HG03354 (cell line): ENCODE results near the gene CHRD.

Experiments used
- ATAC-seq: cut with Tn5 transposase; IDR thresholded peaks from one replicate; pipeline ENCODE4 v1.9.1; 2021; ENCODE audit warnings: mild to moderate bottlenecking; ENCODE audit not compliant: unreplicated experiment, poor library complexity, severe bottlenecking

CHRD gene

GRCh38 chr3:184380185-184380626 is 352 bp downstream of the CHRD start:
- ATAC-seq = no peak

GRCh38 chr3:184380627-184381260 is 890 bp downstream of the CHRD start:
- ATAC-seq = no peak

DNA sequence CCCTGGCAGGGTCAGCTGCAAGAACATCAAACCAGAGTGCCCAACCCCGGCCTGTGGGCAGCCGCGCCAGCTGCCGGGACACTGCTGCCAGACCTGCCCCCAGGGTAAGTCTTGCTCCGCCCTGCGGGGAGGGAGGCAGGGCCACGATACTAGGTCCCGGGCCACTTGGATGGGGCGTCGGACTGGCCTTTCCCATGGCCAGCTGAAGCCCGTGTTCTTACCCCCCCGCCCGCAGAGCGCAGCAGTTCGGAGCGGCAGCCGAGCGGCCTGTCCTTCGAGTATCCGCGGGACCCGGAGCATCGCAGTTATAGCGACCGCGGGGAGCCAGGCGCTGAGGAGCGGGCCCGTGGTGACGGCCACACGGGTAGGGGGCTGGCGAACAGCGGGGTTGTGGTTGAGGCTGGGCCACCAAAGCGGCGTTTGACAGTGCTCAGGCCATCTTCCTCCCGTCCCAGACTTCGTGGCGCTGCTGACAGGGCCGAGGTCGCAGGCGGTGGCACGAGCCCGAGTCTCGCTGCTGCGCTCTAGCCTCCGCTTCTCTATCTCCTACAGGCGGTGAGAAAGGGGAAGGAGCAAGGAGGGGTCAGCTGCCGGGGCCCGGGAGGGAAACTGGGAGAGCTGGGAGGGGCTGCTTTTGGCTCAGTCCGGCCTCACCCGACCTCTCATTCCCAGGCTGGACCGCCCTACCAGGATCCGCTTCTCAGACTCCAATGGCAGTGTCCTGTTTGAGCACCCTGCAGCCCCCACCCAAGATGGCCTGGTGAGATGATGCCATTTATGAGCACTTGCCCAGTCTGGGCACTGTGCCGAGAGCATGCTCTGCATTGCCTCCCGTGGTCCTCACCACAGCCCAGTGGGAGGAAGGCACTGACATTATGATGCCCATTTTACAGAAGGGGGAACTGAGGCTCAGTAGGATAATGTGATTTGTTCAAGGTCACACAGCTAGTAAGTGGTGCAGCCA is 1.7 kb downstream of the CHRD start:
- no peak for ATAC-seq

DNA sequence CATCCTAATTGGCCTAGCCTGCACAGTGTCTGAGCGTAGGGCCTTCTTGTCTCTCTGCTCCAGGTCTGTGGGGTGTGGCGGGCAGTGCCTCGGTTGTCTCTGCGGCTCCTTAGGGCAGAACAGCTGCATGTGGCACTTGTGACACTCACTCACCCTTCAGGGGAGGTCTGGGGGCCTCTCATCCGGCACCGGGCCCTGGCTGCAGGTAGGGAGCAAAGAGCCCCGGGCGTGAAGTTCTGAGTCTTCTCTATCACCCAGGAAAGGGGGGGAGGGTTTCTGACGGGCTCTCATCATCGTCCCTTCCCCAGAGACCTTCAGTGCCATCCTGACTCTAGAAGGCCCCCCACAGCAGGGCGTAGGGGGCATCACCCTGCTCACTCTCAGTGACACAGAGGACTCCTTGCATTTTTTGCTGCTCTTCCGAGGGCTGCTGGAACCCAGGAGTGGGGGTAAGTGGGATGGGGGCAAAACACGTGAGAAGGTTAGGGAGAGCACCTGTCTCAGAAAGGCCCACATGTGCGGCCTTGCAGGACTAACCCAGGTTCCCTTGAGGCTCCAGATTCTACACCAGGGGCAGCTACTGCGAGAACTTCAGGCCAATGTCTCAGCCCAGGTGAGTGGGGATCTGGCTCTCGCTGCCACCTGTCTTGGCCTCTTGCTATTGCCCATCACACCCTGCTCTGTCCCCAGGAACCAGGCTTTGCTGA is 2.6 kb downstream of the CHRD start:
- ATAC-seq = no peak

- no peak for ATAC-seq
These were observed 3.3 kb downstream of the CHRD start for GRCh38 chr3:184383033-184383740.

DNA sequence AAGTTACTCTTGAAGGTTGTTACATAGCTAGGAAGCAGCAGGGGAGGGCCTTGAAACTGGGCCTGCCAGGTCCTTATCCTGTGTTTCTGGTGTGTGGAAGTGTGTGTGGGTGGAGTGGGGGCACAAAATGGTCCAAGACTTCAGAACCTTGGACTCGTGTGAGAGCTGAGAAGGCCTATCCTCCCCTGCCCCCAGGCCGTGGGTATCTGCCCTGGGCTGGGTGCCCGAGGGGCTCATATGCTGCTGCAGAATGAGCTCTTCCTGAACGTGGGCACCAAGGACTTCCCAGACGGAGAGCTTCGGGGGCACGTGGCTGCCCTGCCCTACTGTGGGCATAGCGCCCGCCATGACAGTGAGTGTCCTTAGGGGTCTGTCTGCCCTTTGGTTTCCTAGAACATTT is 4.5 kb downstream of the CHRD start:
- no peak for ATAC-seq

- no peak for ATAC-seq
These were observed 5.1 kb downstream of the CHRD start for GRCh38 chr3:184384856-184385422.

DNA sequence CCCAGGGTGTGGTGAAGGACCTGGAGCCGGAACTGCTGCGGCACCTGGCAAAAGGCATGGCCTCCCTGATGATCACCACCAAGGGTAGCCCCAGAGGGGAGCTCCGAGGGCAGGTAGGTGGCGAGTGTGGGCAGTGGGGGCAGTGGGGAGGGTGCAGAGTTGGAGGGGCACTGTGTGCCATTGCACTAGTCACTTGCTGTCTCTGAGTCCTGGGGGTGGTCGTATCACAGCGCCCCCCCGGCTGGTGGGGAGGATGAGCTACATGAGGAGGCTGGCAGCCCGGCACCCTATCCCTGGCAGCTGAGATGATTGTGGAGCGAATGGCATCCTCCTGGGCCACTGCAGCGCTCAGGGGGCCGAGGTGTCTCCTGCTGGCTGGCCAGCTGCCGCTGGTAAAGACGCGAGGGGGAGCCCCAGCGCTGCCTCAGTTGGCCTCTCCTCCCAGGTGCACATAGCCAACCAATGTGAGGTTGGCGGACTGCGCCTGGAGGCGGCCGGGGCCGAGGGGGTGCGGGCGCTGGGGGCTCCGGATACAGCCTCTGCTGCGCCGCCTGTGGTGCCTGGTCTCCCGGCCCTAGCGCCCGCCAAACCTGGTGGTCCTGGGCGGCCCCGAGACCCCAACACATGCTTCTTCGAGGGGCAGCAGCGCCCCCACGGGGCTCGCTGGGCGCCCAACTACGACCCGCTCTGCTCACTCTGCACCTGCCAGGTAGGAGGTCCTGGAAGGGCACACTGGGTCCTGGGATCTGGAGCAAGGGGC is 6.4 kb downstream of the CHRD start:
- ATAC-seq = no peak

GRCh38 chr3:184387174-184387714 is 7.4 kb downstream of the CHRD start:
- no peak for ATAC-seq

DNA sequence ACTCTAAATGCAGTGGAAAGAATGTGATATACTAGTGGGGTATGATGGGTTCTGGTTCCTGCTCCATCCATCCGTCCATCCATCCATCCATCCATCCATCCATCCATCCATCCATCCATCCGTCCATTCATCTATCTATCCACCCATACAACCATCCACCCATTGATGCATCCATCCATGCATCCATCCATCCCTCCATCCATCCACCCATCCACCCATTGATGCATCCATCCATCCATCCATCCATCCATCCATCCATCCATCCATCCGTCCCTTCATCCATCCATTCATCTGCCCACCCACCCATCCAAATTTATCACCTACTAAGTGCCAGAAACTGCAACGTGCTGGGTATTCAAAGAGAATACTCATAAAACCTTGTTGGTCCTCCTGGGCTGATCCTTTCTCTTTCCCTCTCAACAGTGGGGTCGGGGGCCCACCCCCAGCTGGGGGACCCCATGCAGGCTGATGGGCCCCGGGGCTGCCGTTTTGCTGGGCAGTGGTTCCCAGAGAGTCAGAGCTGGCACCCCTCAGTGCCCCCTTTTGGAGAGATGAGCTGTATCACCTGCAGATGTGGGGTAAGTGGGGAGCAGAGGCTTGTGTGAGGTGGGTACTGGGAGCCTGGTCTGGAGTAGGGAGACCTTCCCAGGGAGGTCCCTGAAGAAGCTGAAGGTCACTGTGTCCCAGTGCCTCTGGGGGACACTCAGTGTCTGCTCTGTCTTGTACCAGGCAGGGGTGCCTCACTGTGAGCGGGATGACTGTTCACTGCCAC is 8.5 kb downstream of the CHRD start:
- ATAC-seq = no peak

GRCh38 chr3:184388936-184389230 is 9.0 kb downstream of the CHRD start:
- no peak for ATAC-seq

GRCh38 chr3:184389384-184389783 is 9.5 kb downstream of the CHRD start:
- no peak for ATAC-seq

DNA sequence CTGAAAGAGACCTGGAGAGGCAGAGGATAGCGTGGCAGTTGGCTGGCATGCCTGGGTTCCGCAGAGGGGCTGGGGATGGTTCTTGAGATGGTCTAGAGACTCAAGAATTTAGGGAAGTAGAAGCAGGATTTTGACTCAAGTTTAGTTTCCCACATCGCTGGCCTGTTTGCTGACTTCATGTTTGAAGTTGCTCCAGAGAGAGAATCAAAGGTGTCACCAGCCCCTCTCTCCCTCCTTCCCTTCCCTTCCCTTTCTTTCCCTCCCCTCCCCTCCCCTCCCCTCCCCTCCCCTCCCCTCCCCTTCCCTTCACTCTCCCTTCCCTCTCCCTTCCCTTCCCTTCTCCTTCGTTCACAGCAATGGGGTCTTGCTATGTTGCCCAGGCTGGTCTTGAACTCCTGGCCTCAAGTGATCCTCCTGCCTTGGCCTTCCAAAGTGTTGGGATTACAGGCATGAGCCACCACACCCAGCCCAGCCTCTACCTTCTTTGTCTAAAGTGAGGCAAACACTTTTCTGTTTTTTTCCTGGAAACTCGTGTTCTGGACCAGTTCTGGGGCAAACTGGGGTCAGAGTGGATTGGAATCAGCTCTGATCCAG is 10.2 kb downstream of the CHRD start:
- ATAC-seq = no peak

DNA sequence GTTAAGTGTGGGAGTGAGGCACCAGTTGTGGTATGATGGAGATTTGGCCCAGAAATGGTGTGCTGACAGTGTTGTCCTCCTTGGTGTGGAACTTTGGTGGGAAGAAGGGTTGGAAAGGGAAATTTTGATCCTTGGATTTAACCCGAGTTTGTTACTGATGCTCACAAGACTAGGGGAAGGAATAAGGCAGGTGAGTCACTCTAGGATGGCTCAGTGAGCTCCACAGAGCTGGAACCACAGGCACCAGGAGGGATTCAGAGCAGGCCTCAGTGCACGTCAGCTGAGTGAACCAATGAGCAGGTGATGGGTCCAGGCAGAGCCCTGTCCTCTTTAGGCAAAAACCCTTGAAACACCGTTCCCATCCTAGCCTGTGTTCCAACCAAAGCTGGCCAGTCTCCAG is 11.4 kb downstream of the CHRD start:
- ATAC-seq = no peak

DNA sequence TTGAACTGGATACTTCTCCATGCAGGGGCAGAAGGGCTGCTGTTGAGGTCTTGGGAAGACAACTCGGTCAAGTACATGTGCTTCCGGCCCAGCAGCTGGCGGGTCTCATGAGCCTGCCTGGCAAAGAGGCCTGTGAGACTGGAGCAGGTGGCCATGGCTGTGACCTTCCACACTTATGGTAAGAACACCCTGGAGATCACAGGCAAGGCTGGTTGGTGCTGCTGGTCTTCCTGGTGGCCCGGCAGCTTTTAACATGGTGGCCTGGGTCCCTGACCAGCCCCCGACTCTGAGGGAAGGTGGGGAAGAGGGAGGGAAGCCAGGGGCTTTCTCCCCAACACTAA is 15.4 kb downstream of the CHRD start:
- ATAC-seq = no peak

DNA sequence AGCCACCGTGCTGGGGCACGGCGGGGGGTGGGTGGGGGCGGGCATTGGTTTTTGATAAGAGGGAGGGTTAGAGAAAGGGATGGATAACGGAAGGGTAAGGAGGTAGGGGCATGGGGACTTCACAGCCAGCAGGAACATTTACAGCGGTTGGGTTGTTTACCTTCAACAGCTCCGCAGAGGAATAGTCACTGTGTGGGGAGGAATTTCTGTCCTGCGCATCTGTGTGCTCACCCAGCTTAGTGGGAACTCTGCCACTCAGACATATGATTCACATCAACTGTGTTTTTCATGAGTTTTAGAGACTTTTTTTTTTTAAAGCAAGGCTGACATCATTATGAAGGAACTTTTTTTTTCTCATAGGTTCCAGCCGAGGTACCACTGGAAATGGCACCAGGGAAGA is 19.6 kb downstream of the CHRD start:
- ATAC-seq = no peak

DNA sequence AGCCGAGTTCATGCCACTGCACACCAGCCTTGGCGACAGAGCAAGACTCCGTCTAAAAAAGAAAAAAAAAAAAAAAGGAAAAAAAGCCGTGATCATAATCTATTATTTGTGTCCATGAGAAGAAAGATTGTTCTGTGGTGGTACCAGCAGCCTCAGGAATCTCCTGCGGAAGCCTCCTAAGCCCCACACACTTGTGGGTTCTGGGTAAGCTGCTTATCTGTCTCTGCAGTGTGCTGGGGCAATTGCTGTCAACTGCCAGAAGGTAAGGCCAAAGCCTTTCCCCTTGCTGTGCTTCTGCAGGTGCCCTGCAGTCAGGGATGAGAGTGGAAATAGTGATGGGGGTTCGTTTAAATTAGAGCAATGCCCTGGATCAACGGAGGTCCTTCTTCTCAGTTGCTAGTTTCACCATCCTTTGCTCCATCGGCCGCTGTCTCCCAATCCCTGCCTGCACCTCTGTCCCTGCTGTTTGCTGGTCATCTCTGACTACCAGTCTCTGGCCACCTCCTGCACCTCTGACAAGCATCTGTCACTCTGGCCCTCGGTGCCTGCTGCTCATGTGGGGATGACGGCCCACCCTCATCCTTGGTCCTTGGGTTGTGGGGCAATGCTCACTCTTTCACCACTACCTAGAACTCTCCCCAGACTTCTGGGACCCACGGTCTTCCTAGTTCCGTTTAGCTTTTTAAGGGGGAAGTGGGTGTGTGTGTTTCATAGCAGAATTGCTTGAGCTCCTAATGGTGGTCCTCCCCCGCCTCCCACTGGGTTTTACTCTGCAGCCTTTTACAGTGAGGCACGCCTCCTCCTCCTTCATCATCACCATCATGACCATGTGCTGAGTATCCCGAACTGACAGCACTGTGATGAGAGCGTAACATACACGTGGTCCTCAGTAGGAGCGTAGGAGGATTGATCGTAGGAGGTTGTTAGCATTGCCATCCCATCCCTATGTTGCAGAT is 25.5 kb downstream of the CHRD start:
- ATAC-seq = no peak
